D341Med (cell line): ENCODE measurements around the gene APLP2.
"Not testable (repeated sequence)": the region's sequence is repeated elsewhere in the genome, so short reads cannot be mapped to it uniquely, and the experiment has no call there.

Source experiments
- DNase-seq: peaks from one replicate; pipeline ENCODE4 v3.0.0; 2012; ENCODE audit warnings: low spot score

APLP2 gene

DNA sequence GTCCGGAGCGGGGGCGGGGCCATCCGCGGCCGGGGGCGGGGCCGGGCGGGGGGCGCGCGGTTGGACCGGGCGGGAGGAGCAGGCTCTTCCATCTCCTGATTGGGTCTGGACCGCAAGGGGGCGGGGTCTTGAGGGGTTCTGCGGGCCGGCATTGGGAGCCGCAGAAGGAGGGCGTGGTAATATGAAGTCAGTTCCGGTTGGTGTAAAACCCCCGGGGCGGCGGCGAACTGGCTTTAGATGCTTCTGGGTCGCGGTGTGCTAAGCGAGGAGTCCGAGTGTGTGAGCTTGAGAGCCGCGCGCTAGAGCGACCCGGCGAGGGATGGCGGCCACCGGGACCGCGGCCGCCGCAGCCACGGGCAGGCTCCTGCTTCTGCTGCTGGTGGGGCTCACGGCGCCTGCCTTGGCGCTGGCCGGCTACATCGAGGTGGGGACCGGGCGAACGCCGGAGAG, at the start of gene APLP2:
APLP2 (plus strand) TSS at position 236 of the 450 bp plus-strand sequence; CDS start at position 320, 84 bp downstream.
- DNase-seq = peak; percentile 96

DNA sequence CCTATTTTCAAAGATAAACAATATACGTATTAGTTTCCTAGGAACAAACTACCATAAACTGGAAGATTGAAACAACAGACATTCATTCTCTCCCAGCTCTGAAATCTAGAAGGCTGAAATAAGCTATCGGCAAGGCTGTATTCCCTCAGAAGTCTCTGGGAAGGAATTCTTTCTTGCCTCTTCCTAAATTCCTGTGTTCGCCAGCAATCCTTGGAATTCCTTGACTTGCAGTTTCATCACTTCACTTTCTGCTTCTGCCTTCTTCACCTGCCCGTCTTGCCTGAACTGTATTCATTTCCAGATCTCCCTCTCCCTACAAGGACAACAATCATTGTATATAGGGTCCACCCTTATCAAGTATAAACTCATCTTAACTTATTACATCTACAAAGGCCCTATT, 49.4 kb upstream of the APLP2 start:
- no peak for DNase-seq

DNA sequence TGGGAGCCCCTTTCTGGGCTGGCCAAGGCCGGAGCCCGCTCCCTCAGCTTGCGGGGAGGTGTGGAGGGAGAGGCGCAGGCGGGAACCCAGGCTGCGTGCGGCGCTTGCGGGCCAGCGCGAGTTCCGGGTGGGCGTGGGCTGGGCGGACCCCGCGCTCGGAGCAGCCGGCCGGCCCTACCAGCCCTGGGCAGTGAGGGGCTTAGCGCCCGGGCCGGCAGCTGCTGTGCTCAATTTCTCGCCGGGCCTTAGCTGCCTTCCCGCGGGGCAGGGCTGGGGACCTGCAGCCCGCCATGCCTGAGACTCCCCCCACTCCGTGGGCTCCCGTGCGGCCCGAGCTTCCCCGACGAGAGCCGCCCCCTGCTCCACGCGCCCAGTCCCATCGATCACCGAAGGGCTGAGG, 48.1 kb upstream of the APLP2 start:
- not testable (repeated sequence) for DNase-seq

DNA sequence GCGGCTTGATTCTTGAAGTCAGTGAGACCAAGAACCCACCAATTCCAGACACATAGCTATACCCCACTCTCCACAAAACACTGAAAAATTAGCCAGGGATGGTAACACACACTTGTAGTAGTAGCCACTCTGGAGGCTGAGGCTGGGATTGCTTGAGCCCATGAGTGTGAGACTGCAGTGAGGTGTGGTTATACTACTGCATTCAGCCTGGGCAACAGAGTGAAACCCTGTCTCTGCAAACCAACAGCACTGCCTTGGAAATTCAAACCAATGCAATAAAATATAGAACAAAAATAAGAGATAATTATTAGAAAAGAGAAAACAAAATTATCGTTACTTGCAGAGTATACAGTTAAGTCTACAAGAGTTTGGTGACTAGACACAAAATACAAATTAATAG, 46.9 kb upstream of the APLP2 start:
- DNase-seq = no peak

DNA sequence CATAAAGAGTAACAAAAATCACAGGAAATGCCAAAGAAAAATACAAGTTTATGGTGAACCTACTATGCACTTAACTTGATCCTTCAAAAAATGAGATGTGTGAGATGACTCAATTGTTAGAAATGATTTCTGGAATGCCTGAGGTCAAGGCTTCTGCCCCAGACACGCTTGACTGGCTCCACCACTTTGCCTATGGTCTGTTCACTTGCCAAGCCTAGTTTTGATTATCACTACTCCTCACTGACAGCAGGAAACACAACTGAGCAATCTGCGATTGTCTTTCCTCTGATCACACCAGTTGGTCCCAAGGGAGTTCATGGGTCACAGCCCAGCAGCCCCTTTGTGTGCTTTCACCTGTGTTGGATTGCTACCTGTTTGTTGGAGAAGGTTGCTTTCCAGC, 46.5 kb upstream of the APLP2 start:
- DNase-seq = no peak

DNA sequence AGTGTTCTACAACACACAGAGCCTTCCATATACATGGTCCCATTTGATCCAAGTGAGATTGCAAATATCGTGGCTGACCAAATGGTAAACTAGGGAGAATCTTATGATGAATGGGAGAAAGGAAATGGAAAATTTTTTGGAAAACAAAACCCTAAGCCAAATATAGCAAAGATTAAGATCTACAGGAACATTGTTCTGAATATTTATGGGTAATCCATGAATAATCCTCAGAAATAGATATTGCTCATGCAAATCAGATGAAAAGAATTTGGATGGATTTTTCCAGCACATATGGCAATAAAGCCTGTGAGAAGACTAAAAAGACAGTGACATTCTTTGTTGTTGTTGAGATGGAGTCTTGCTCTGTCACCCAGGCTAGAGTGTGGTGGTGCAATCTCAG, 45.3 kb upstream of the APLP2 start:
- DNase-seq = no peak

DNA sequence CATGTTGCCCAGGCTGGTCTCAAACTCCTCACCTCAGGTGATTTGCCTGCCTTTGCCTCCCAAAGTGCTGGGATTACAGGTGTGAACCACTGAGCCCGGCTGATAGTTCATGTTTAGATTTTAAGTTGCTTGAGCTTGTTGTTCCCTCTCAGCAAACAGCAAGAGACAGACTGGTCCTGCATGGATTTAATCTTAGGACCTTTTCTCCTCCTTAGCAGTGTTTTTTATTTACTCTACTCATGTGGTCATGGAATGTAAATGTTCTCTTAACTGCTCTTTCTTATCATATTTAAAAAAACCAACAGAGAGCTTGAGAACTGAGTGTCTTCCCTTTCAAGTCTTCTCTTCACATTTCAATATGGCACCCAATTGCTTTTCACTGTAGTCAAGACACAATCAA, 44.3 kb upstream of the APLP2 start:
- no peak for DNase-seq

DNA sequence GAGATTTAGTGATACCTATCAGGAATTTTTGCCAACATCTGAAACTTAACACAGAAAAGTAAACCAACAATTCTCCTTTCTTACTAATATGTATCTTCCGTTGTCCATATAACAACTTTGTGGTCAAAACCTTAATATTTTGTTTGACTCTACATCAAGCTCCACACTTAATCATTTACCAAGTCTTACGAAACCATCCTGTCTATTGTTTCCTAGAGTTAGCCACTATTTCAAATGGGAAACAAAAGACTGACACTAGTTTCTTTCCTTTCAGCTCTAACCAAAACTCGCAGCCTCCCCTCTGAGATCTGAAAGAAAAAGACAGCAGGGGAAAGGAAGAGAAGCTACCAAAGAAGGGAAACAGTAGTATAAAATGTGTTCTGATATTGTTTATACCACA, 40.6 kb upstream of the APLP2 start:
- DNase-seq = no peak

DNA sequence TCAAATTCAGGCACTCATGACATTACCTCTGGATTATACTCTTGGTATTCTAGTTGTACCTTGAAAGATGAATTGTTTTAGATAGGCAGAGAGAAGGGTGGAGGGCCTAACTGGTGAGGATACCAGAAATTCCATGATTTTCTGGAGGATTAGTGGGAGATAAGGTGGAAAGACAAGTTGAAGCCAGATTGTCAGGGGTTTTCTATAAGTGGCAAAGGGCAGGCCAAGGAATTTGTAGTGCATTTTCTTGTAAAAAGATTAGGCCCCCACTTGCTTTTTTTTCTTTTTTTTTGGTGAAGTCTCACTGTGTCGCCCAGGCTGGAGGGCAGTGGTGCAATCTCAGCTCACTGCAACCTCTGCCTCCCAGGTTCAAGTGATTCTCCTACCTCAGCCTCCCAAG, 38.6 kb upstream of the APLP2 start:
- DNase-seq = no peak

DNA sequence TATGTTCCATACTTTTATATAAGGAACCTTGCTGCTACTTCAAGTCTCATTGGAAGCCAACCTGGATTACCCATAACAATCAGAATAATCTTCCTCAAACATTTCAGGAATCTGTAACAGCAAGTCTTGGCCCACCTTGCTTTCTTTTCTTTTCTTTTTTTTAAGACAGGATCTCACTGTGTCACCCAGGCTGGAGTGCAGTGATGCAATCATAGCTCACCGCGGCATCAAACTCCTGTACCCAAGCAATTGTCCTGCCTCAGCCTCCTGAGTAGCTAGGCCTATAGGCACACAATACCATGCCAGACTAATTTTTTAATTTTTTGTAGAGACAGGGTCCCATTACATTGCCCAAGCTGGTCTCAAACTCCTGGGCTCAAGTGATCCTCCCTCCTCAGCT, 37.7 kb upstream of the APLP2 start:
- DNase-seq = no peak

DNA sequence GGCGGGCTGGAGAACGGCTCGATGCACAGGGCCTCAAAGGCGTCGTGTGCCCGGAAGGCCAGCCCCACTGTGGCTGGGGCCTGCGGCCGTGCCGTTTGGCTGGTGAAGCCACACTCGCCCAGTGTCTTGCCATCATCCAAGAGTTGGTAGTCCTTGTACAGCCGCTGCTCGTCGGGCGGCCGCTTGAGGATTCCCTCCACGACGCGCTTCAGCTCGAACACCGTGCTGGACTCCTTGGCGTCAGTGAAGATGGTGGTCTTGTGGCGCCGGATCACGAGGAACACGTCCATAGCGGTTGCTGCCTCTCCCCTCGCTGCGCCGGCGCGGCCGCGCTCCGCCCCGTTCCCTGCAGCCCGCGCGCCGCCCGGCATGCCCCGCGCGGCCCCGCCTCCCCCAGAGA, 36.8 kb upstream of the APLP2 start:
- no peak for DNase-seq

DNA sequence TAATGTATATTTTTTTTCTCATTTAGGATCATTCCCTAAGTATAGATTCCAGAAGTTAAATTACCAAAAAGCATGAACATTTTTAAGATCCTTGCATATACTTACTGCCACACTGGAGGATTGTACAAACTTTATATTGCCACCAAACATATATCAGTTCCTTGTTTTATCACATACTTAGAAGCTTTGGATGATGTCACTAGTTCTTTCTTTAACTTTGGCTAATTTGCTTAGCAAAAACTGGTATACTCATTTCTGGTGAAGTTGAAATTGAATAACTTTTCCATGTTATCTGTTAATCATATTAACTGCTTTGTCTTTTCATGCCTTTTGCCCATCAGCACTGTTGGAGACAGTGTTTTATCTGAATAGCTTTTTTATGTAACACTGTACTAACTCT, 35.5 kb upstream of the APLP2 start:
- DNase-seq = no peak

DNA sequence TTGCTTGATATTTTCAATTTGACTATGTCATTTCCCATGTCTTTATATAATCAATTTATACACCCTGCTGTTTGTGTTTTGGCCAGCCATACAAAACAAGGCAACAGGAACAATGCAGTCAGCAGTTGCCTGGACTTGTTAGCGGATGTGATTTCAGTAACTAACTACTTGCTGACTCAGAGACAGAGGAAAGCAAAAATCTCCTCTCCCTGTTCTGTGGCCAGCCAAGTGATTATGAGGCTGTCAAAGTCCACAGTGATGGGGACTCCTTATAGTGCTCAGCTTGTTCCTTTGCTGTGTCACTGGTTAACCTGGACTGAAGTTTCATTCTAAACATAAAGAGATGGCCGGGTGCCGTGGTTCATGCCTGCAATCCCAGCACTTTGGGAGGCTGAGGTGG, 32.6 kb upstream of the APLP2 start:
- DNase-seq = no peak

DNA sequence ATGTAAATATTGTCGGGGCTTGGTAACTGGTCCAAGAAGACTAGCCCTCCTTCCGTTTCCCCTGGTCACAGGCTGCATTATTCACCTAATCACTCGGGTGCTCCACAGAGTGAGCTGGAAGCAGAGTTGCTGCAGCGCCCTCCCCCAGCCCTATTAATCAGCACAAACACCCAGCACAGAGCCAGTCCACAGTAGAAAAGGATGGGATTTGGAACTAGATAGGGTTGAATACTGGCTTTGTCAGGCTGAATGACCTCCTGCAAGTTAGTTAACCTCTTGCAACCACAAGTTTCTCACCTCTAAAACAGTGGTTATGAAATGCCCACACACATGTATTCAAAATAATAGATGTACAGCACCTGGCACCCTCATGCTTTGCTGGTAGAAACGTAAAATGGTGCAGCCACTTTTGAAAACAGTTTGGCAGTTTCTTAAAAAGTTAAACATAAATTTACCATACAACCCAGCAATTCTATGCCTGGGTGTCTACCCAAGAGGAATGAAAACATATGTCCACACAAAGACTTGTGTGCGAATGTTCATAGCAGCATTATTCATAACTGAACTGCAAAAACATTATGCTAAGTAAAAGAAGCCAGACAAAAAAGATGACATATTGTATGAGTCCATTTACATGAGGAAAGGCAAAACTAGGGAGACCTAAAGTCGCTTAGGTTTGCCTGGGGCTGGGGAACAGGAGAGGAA, 31.7 kb upstream of the APLP2 start:
- no peak for DNase-seq

DNA sequence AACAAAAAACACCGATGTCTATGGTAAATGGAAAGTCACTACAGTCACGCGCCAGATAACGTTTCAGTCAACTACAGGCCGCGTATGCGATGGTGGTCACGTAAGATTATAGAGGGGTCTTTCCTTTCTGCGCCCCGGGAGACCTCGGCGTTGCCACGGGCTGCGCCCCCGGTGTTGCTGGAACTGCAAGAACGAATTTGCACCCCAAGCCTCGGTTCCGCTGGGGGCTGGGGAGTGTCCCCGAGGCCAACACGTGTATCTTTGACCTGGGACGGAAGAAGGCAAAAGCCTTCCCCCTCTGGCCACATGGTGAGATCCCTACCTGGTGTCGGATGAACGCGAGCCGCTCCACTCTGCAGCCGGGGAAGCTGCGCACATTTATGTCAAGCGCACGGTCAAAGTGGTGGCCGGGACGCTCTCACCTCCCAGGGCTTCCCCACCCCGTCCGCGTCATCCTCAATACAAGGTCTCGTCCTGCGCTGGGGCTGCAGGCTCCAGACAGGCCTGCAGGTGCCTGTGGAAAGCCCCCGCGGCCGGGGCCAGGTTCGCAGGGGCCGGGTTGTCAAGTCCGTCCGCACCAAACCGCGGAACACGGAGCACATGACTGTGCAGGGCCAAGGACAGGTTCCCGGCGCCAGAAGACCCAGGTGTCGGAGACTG, 29.3 kb upstream of the APLP2 start:
- peak; percentile 26 for DNase-seq

DNA sequence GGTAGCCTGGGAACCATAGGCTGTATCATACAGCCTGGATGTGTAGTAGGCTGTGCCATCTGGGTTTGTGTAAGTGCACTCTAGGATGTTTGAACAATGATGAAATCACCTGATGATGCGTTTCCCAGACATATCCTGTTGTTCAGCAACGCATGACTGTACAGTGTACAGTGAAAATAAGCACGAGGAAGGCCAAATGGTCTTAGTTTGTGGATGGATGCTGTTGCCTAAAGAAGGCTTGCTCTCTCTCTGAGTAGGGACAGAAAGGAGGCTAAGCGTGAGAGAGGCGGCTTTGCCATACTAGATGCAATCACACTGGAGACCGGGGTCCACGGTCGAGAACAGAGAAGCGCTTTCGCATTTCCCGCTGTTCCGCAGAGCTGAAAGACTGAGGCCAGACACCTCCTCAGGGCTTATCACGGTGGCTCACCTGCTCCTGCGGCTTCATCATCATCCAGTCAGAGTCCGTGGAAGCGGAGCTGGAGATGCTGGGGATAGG, 27.6 kb upstream of the APLP2 start:
- no peak for DNase-seq

DNA sequence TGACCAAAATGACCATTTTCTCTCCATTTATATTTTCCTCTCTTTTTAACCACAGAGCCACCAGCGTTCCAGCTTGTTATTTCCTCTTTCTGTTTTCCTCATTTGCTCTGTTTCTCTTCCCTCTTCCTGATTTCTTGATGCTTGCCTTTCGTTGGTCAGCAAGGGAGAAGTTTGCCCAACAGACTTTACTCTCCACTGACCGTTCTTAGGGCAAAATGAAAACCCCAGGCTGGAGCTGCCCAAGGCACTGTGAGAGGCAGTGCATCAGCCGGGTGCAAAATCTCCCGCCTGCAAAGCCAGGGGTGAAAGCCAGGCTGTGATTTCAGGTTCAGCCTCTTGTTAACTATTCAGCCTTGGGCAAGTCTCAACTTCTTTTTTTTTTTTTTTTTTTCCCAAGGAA, 26.1 kb upstream of the APLP2 start:
- no peak for DNase-seq

DNA sequence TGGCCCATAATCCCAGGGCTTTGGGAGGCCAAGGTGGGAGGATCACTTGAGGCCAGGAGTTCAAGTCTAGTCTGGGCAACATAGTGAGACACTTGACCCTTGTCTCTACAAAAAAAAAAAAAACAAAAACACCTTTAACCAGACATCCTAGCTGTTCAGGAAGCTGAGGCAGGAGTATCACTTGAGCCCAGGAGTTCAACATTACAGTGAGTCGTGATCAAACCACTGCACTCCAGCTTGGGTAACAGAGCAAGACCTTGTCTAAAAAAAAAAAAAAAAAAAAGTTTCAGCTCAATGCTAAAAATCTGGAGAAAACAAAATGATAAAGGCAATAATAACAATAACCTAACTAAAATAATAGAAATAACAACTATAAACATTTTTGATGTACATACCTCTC, 22.6 kb upstream of the APLP2 start:
- DNase-seq = no peak

DNA sequence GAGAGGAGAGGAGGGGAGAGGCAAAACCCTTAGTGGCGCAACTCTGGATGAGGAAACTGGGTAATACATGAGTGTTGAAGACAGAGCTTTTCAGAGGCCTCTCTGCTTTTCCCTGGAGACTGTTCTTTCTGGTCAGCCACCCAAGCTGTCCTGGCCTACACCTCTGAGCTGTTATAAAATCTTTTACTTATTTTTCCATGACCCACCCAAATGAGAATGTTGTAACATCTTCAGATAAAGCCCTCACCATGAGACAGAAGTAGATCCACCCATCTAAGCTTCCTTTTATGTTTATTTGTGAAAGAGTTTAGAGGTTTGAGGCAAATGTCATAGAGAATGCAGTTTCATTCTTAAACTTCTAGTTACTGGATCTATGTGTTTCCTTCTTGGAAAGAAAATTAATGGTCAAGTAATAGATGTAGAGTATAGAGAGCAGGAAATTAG, 20.3 kb upstream of the APLP2 start:
- no peak for DNase-seq

DNA sequence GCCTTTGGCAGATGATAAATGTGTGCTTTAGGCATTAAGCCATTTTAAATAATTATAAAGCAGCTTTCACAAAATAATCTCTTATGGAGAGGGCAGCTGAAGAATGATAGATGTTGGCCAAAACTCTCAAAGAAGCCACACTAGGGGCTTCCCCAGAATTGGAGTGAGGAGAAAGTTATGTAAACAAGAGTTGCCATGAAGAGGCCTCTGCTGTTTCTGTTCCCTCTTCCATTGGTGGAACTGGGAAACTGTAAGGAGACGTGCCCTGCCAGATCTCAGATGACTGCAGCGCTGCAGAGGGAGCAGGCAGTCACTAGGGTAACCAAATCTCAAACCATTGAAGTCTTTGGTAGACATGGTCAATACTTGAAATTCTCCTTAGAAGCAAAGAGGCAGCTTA, 19.4 kb upstream of the APLP2 start:
- no peak for DNase-seq

DNA sequence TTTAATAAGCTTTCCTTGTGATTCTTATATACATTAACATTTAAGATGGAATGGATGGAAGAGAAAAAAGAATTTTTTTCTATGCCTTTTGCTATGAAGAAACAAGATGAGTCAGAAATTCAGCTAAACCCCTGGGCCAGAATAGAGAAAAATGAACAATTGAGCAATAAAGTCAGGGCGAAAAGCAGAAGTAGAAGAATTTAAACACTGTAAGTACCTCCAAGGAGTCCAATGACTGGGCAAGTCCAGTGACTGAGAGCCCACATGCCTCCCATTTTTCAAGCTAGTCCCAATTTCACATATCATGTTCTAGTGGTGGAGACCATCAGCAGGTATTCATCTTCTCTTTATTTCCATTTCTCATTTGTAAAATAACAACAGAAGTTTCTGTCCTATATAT, 18.6 kb upstream of the APLP2 start:
- DNase-seq = no peak

DNA sequence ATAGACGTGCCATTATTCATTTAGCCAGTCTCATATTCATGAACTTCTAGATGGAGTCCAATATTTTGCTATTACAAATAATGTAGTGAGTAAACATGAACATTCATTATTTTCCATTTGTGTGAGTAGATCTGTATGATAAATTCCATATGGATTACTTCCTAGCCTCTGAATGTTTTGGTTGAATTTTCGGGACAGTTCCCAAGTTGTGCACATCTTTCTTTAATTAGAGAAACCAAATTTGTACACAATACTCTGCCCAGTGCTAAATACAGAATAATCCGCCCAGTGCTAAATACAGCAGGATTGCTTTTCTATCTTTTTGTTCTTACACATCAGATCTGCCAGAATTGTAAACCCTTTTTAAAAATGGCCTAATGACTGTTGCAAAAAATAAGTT, 17.1 kb upstream of the APLP2 start:
- DNase-seq = no peak

DNA sequence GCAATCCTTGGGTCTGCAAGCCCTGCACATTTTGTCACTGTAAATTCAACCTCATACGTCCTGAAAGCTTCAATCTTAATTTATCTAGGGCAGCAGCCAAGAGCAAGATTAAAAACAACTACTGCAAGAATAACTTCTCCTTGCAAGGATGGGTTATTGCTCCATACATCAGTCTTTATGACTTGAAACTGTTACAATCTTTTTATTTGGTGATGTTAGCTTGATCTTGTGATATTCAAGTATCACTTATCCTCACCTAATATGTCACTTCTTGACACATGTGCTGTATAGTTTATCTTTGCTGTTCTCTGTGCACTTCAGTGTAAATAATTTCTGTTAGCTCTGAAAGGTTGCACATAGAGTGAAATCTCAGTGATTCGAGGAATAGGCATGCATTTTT, 14.7 kb upstream of the APLP2 start:
- DNase-seq = no peak

DNA sequence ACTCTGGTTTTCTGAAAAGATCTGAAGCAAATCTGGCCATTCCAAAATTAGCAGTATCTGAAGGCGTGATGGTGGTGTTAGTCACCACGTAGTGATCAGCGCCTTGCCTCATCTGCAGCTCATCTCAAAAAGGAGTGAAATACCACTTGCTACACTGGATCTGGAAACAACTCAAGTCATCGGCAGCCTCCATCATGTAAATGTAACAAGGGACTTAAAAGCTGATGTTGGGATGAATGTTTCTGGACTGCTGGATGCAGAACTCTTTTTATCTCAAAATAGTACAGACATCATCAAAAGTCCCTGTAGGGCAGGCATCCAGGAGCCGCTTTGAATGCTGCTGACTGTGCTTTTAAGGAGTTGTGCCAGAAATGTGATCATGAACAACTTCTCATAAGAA, 14.1 kb upstream of the APLP2 start:
- DNase-seq = no peak
